Upper lobe of left lung (tissue), 4 donors: ENCODE results near the gene HS3ST3A1.

Experiments used
- CTCF ChIP-seq, 6 experiments: fragments of 450-650 bp in 4 of 6; fragments of 200-600 bp in 2 of 6; sonication (generic) in 2 of 6; IDR thresholded peaks; one replicate each; pipeline ENCODE4 v1.5.1; 2016 to 2019; ENCODE audit warnings: antibody characterized with exemption in 6 of 6
- EP300 ChIP-seq, 4 donors: sonication (generic); formaldehyde crosslinking; IDR thresholded peaks; one replicate each; pipeline ENCODE4 v1.5.1; 2017; ENCODE audit warnings: antibody characterized with exemption in 4 of 4, control low read depth in 2 of 4
- POLR2AphosphoS5 ChIP-seq, 2 donors: sonication (generic); formaldehyde crosslinking; IDR thresholded peaks; one replicate each; pipeline ENCODE4 v1.5.1; 2017; ENCODE audit warnings: antibody characterized with exemption in 2 of 2

- TF ChIP-seq CTCF (IDR thresholded peaks at IDR 0.05) (no peak), EP300 (IDR thresholded peaks at IDR 0.05) (no peak), POLR2AphosphoS5 (IDR thresholded peaks at IDR 0.05) (no peak)
Measured at GRCh38 chr17:13619462-13619861, 17.7 kb upstream of the HS3ST3A1 start.
